ENCODE measurements around the gene CHSY1.

DNA sequence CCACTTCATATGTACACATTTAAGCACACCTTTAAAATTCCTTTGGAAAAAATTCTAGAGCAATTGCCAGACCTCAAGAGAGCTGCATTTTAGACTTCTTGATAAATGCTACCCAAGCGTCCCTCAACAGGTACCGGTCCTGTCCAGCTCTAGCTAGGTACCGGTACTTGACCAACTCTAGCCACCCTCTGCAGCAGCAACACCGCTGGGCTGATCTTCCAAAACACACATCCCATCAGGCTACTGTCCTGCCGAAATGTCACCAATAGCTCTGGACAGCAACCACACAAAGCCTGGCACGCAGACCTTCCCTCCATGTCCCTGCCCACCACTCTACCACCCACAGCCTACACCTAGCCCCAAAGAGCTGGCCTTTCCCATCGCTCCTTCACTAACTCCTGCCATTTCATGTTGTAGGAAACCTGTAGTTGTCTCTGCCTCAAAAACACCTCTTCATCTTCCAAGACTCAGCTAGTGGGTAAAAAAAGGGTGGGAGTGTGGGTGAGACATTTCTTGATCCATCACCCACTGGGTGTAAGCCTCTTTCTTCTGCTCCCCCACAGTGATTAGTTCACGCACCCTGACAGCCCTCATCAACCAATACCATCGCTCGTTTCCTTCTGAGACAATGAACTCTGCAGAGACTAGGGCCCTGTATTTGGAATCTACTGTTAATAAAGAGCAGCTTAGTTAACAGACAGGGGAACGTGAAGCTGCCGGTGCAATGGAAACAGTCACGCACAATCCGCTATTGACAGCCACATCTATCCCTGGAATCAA, 6.8 kb downstream of the CHSY1 start:
- TF ChIP-seq POLR2A (IDR thresholded peaks at IDR 0.05; ENCODE audit: low read depth, low read length) = no peak
- no peak for TF ChIP-seq PAX8 (IDR thresholded peaks at IDR 0.05)
- no peak for TF ChIP-seq SREBF1 (IDR thresholded peaks at IDR 0.05; ENCODE audit: low read length)
- no peak for TF ChIP-seq SMC3 (IDR thresholded peaks at IDR 0.05; ENCODE audit: borderline replicate concordance, low read length)
- TF ChIP-seq MEF2A (IDR thresholded peaks at IDR 0.05; ENCODE audit: insufficient read depth, low read depth, low read length) = no peak
- TF ChIP-seq SIX5 (IDR thresholded peaks at IDR 0.05; ENCODE audit: low read depth, low read length, severe bottlenecking) = no peak
- TF ChIP-seq NR2C1 (IDR thresholded peaks at IDR 0.05) = no peak
- no peak for TF ChIP-seq EZH2 (IDR thresholded peaks at IDR 0.05; ENCODE audit: borderline replicate concordance, control insufficient read depth, low read depth, low read length)
- no peak for TF ChIP-seq RCOR1 (conservative IDR thresholded peaks at IDR 0.05; ENCODE audit: low read depth, low read length)
- TF ChIP-seq, protein P1, sequence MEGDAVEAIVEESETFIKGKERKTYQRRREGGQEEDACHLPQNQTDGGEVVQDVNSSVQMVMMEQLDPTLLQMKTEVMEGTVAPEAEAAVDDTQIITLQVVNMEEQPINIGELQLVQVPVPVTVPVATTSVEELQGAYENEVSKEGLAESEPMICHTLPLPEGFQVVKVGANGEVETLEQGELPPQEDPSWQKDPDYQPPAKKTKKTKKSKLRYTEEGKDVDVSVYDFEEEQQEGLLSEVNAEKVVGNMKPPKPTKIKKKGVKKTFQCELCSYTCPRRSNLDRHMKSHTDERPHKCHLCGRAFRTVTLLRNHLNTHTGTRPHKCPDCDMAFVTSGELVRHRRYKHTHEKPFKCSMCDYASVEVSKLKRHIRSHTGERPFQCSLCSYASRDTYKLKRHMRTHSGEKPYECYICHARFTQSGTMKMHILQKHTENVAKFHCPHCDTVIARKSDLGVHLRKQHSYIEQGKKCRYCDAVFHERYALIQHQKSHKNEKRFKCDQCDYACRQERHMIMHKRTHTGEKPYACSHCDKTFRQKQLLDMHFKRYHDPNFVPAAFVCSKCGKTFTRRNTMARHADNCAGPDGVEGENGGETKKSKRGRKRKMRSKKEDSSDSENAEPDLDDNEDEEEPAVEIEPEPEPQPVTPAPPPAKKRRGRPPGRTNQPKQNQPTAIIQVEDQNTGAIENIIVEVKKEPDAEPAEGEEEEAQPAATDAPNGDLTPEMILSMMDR (IDR thresholded peaks at IDR 0.05 in 2 of 3, conservative IDR thresholded peaks at IDR 0.05 in 1 of 3; ENCODE audit: control insufficient read depth in 2 of 3, extremely low read depth in 1 of 3, insufficient read depth in 1 of 3, low read depth in 3 of 3, low read length in 3 of 3) = no peak
- TF ChIP-seq, protein P2, sequence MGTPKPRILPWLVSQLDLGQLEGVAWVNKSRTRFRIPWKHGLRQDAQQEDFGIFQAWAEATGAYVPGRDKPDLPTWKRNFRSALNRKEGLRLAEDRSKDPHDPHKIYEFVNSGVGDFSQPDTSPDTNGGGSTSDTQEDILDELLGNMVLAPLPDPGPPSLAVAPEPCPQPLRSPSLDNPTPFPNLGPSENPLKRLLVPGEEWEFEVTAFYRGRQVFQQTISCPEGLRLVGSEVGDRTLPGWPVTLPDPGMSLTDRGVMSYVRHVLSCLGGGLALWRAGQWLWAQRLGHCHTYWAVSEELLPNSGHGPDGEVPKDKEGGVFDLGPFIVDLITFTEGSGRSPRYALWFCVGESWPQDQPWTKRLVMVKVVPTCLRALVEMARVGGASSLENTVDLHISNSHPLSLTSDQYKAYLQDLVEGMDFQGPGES (IDR thresholded peaks at IDR 0.05) = no peak
- TF ChIP-seq HDAC2 (IDR thresholded peaks at IDR 0.05) = no peak

Data from GM12878 (cell line).